ENCODE data around the gene OTOP3.

The OTOP3 gene

DNA sequence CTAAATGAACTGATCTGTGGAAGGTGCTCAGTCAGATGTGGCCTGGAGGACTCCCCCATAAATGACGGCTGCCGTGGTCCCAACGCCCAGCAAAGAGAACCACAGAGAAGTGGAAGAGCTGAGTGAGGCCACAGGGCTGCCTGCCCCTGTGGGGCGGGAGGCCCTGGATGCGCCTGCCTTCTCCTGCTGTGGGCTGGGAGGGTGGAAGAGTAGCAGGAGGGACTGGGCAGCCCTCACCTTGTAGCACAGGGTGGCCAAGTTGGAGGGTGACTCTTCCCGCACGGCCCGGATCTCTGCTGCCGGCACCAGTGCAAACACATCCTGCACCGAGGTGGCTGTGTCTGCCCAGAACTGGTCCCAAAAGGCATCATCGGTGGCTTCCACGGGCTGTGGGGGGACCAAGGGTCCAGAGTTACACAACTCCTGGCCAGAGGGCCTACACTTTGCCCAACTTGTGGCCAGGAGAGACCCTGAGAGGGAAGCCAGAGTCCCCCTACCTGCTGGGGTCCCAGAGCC is 28.6 kb downstream of the OTOP3 start:
- ATAC-seq = no peak
- TF ChIP-seq, protein P1, sequence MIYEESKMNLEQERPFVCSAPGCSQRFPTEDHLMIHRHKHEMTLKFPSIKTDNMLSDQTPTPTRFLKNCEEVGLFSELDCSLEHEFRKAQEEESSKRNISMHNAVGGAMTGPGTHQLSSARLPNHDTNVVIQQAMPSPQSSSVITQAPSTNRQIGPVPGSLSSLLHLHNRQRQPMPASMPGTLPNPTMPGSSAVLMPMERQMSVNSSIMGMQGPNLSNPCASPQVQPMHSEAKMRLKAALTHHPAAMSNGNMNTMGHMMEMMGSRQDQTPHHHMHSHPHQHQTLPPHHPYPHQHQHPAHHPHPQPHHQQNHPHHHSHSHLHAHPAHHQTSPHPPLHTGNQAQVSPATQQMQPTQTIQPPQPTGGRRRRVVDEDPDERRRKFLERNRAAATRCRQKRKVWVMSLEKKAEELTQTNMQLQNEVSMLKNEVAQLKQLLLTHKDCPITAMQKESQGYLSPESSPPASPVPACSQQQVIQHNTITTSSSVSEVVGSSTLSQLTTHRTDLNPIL (CRISPR knock-in tag; IDR thresholded peaks at IDR 0.05; ENCODE audit: low read depth) = no peak
- TF ChIP-seq PPARA (CRISPR knock-in tag; IDR thresholded peaks at IDR 0.05; ENCODE audit: borderline replicate concordance) = no peak
- no peak for TF ChIP-seq OSR1 (CRISPR knock-in tag; IDR thresholded peaks at IDR 0.05)
- TF ChIP-seq SNAI2 (CRISPR knock-in tag; IDR thresholded peaks at IDR 0.05) = no peak
- TF ChIP-seq, protein P2, sequence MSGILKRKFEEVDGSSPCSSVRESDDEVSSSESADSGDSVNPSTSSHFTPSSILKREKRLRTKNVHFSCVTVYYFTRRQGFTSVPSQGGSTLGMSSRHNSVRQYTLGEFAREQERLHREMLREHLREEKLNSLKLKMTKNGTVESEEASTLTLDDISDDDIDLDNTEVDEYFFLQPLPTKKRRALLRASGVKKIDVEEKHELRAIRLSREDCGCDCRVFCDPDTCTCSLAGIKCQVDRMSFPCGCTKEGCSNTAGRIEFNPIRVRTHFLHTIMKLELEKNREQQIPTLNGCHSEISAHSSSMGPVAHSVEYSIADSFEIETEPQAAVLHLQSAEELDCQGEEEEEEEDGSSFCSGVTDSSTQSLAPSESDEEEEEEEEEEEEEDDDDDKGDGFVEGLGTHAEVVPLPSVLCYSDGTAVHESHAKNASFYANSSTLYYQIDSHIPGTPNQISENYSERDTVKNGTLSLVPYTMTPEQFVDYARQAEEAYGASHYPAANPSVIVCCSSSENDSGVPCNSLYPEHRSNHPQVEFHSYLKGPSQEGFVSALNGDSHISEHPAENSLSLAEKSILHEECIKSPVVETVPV (CRISPR knock-in tag; IDR thresholded peaks at IDR 0.05) = no peak
- no peak for TF ChIP-seq ESRRG (CRISPR knock-in tag; IDR thresholded peaks at IDR 0.05)
- no peak for TF ChIP-seq ISL1 (CRISPR knock-in tag; IDR thresholded peaks at IDR 0.05)
- TF ChIP-seq ZFP30 (CRISPR knock-in tag; IDR thresholded peaks at IDR 0.05) = no peak
- no peak for TF ChIP-seq BACH2 (CRISPR knock-in tag; IDR thresholded peaks at IDR 0.05; ENCODE audit: borderline replicate concordance)
- TF ChIP-seq, protein P3, sequence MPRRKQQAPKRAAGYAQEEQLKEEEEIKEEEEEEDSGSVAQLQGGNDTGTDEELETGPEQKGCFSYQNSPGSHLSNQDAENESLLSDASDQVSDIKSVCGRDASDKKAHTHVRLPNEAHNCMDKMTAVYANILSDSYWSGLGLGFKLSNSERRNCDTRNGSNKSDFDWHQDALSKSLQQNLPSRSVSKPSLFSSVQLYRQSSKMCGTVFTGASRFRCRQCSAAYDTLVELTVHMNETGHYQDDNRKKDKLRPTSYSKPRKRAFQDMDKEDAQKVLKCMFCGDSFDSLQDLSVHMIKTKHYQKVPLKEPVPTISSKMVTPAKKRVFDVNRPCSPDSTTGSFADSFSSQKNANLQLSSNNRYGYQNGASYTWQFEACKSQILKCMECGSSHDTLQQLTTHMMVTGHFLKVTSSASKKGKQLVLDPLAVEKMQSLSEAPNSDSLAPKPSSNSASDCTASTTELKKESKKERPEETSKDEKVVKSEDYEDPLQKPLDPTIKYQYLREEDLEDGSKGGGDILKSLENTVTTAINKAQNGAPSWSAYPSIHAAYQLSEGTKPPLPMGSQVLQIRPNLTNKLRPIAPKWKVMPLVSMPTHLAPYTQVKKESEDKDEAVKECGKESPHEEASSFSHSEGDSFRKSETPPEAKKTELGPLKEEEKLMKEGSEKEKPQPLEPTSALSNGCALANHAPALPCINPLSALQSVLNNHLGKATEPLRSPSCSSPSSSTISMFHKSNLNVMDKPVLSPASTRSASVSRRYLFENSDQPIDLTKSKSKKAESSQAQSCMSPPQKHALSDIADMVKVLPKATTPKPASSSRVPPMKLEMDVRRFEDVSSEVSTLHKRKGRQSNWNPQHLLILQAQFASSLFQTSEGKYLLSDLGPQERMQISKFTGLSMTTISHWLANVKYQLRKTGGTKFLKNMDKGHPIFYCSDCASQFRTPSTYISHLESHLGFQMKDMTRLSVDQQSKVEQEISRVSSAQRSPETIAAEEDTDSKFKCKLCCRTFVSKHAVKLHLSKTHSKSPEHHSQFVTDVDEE (CRISPR knock-in tag; IDR thresholded peaks at IDR 0.05) = no peak
- TF ChIP-seq ZNF70 (CRISPR knock-in tag; IDR thresholded peaks at IDR 0.05) = no peak
- TF ChIP-seq TOX (CRISPR knock-in tag; IDR thresholded peaks at IDR 0.05; ENCODE audit: borderline replicate concordance) = no peak
- no peak for TF ChIP-seq RARB (CRISPR knock-in tag; IDR thresholded peaks at IDR 0.05)
- no peak for TF ChIP-seq CSDC2 (CRISPR knock-in tag; IDR thresholded peaks at IDR 0.05)

DNA sequence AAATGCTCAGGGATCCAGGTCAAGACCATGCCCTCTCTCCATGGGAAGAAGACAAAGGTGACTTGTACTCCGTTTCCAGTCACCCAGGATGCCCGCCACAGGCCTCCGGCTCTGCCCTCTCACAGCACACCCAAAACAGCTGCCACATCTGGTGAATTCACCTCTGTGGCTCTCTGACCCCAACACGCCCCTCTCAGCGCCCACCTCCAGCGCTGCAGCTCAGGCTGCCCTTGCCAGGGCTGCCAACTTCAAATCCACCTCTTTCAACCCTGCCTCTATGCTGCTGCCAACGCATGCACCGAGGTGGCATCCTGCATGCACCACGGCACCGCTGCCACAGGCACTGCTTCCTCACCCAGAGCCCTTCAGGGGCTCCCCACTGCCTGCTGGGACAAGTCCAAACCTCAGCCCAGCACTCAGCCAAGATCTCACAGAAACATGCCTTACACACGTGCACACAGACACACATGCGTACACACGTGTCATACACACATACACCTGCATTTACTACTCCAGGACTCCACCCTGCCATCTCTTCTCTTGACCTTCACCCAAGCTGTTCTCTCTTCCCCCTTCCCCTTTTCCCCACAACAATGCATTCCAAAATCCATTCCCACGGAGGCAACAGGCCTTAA is 29.4 kb downstream of the OTOP3 start:
- no peak for TF ChIP-seq GLIS3 (CRISPR knock-in tag; IDR thresholded peaks at IDR 0.05)
- no peak for TF ChIP-seq ARNTL (CRISPR knock-in tag; IDR thresholded peaks at IDR 0.05; ENCODE audit: borderline replicate concordance, low read depth)
- no peak for TF ChIP-seq TCF4 (CRISPR knock-in tag; IDR thresholded peaks at IDR 0.05; ENCODE audit: borderline replicate concordance)
- no peak for TF ChIP-seq PPARA (CRISPR knock-in tag; IDR thresholded peaks at IDR 0.05; ENCODE audit: borderline replicate concordance)
- TF ChIP-seq ZNF565 (CRISPR knock-in tag; conservative IDR thresholded peaks at IDR 0.05; ENCODE audit: low read depth) = no peak
- no peak for TF ChIP-seq ZNF8 (CRISPR knock-in tag; IDR thresholded peaks at IDR 0.05)
- no peak for TF ChIP-seq TOX (CRISPR knock-in tag; IDR thresholded peaks at IDR 0.05; ENCODE audit: borderline replicate concordance)
- no peak for TF ChIP-seq ZC3H10 (CRISPR knock-in tag; IDR thresholded peaks at IDR 0.05)
- TF ChIP-seq CSDC2 (CRISPR knock-in tag; IDR thresholded peaks at IDR 0.05) = no peak
- no peak for TF ChIP-seq ZFP30 (CRISPR knock-in tag; IDR thresholded peaks at IDR 0.05)
- TF ChIP-seq, protein P2 (CRISPR knock-in tag; IDR thresholded peaks at IDR 0.05) = no peak
- no peak for TF ChIP-seq BACH2 (CRISPR knock-in tag; IDR thresholded peaks at IDR 0.05; ENCODE audit: borderline replicate concordance)
- TF ChIP-seq ZFP3 (CRISPR knock-in tag; IDR thresholded peaks at IDR 0.05) = no peak
- TF ChIP-seq, protein P4, sequence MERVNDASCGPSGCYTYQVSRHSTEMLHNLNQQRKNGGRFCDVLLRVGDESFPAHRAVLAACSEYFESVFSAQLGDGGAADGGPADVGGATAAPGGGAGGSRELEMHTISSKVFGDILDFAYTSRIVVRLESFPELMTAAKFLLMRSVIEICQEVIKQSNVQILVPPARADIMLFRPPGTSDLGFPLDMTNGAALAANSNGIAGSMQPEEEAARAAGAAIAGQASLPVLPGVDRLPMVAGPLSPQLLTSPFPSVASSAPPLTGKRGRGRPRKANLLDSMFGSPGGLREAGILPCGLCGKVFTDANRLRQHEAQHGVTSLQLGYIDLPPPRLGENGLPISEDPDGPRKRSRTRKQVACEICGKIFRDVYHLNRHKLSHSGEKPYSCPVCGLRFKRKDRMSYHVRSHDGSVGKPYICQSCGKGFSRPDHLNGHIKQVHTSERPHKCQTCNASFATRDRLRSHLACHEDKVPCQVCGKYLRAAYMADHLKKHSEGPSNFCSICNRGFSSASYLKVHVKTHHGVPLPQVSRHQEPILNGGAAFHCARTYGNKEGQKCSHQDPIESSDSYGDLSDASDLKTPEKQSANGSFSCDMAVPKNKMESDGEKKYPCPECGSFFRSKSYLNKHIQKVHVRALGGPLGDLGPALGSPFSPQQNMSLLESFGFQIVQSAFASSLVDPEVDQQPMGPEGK (CRISPR knock-in tag; IDR thresholded peaks at IDR 0.05; ENCODE audit: borderline replicate concordance) = no peak
- no peak for TF ChIP-seq SNAI2 (CRISPR knock-in tag; IDR thresholded peaks at IDR 0.05)
- ATAC-seq = no peak
